HepG2 (cell line): Measurements from ENCODE around the gene ARRDC1. TPM values are rescaled to one million over a fixed set of nuclear protein-coding genes. Genes with fewer than 3 reads are reported as not detected.
A peak's percentile ranks its signal among the peaks of the same experiment; 100 is the strongest.

Source experiments
- ATAC-seq: fragments of 200-7000 bp; cut with Tn5 transposase; 3 replicates; pipeline ENCODE4 v1.9.1; 2020; ENCODE audit warnings: mild to moderate bottlenecking, moderate library complexity
- BruUV-seq: library from RNA; stranded (reverse); fragments of 400-500 nt; replicated peaks from 2 replicates; lab custom pipeline; 2021; lab: Mats Ljungman, UMichigan
- CTCF ChIA-PET: fragments of 300-600 bp; formaldehyde crosslinking; extraction: SDS; loops from one replicate; lab custom pipeline; 2021; ENCODE audit warnings: low total read pairs, inconsistent platforms, low intra/inter-chr PET ratio; lab: Yijun Ruan, JAX
- POLR2A ChIA-PET: fragments of 350-600 bp; sonication (Branson Sonifier 250); formaldehyde crosslinking; loops from one replicate; lab custom pipeline; 2020; ENCODE audit warnings: antibody characterized with exemption, inconsistent platforms; lab: Yijun Ruan, JAX
- DNase-seq: peaks from one replicate; pipeline ENCODE4 v3.0.0-alpha.2; 2015; ENCODE audit warnings: low spot score
- FAIRE-seq: peaks from 3 replicates; lab custom pipeline; 2011; peaks lifted over from hg19 to GRCh38; lab: Jason Lieb, UNC
- H2AFZ ChIP-seq: one replicate; pipeline ENCODE4 v1.6.1; 2011; ENCODE audit warnings: low read length, inconsistent platforms
- H3K27ac ChIP-seq: fragments of 300-600 bp; 3 replicates; pipeline ENCODE4 v1.8.0; 2011; ENCODE audit warnings: mixed run types, mild to moderate bottlenecking, mixed read lengths, low read length, inconsistent platforms; ENCODE audit not compliant: insufficient read depth; ENCODE audit errors: extremely low read length
- H3K27me3 ChIP-seq, 2 experiments: fragments of 200-600 bp in 1 of 2; 2 replicates in 1 of 2; 3 replicates in 1 of 2; pipeline versions ENCODE4 v1.6.0 to v1.8.0; 2011; ENCODE audit warnings: low read length in 2 of 2, mild to moderate bottlenecking in 2 of 2, moderate library complexity in 2 of 2, inconsistent platforms in 1 of 2; ENCODE audit not compliant: insufficient read depth in 2 of 2, control insufficient read depth in 1 of 2
- H3K36me3 ChIP-seq, 2 experiments: fragments of 200-600 bp in 1 of 2; replicated peaks in 1 of 2; 2 replicates in 1 of 2; 3 replicates in 1 of 2; pipeline versions ENCODE4 v1.5.1 to v1.8.0; 2011; ENCODE audit warnings: low read length in 2 of 2, inconsistent platforms in 1 of 2; ENCODE audit not compliant: insufficient read depth in 2 of 2, control insufficient read depth in 1 of 2
- H3K4me1 ChIP-seq: 2 replicates; pipeline ENCODE4 v1.5.1; 2012; ENCODE audit warnings: low read length, inconsistent platforms; ENCODE audit not compliant: insufficient read depth
- H3K4me2 ChIP-seq: 2 replicates; pipeline ENCODE4 v1.6.0; 2011; ENCODE audit warnings: low read depth, low read length, inconsistent platforms
- H3K4me3 ChIP-seq, 3 experiments: fragments of 200-600 bp in 1 of 3; sonication (generic), shearing (Covaris generic) in 1 of 3; replicated peaks in 1 of 3; 2 replicates each; pipeline ENCODE4 v1.5.1; 2011 to 2016; ENCODE audit warnings: low read length in 3 of 3, inconsistent platforms in 2 of 3, low read depth in 2 of 3, mild to moderate bottlenecking in 2 of 3, control low read depth in 1 of 3, mixed read lengths in 1 of 3; ENCODE audit not compliant: insufficient read depth in 1 of 3
- H3K79me2 ChIP-seq: one replicate; pipeline ENCODE4 v1.6.1; 2011; ENCODE audit warnings: low read length, inconsistent platforms; ENCODE audit not compliant: insufficient read depth
- H3K9ac ChIP-seq: 2 replicates; pipeline ENCODE4 v1.6.0; 2011; ENCODE audit warnings: mild to moderate bottlenecking, low read depth, low read length, inconsistent platforms; ENCODE audit not compliant: insufficient read depth
- H3K9me3 ChIP-seq: 2 replicates; pipeline ENCODE4 v1.5.1; 2012; ENCODE audit warnings: mild to moderate bottlenecking, low read length
- H4K20me1 ChIP-seq: 2 replicates; pipeline ENCODE4 v1.6.0; 2011; ENCODE audit warnings: inconsistent platforms, mild to moderate bottlenecking, low read length, moderate library complexity; ENCODE audit not compliant: insufficient read depth
- ZNF572 ChIP-seq: sonication (generic); formaldehyde crosslinking; IDR thresholded peaks from 2 replicates; pipeline ENCODE4 v1.5.1; 2020; ENCODE audit warnings: mild to moderate bottlenecking, missing genetic modification reagents
- WGBS: methylation state at CpG from one replicate; pipeline ENCODE4 v1.1.6; 2017; ENCODE audit warnings: low lambda C conversion rate; 5-methylcytosine and 5-hydroxymethylcytosine counted together
- in situ Hi-C: cut with HindIII; loops from 2 replicates; pipeline ENCODE4 v1.10.0; 2017; ENCODE audit warnings: low pct_unique_long_range_greater_than_20kb; ENCODE audit not compliant: extremely low pct_ligation_motif_present
- intact Hi-C: fragments of 100-400 bp; cut with micrococcal nuclease; formaldehyde crosslinking; loops from one replicate; pipeline ENCODE4 v1.10.0; 2022; ENCODE audit not compliant: unreplicated experiment
- polyA plus RNA-seq, 8 experiments: library from polyadenylated mRNA; depleted of rRNA in 3 of 8; stranded (reverse) in 7 of 8; unstranded in 1 of 8; fragments of >200 nt; fragmentation: Illumina TruSeq in 4 of 8; extraction: Trizol in 4 of 8; gene quantifications; 2 replicates each; pipeline versions ENCODE4 v1.2.1 to v1.2.3, GENCODE V29; 2011 to 2016; ENCODE audit warnings: low read depth in 4 of 8, missing spikeins in 1 of 8, mixed read lengths in 1 of 8; ENCODE audit not compliant: insufficient read depth in 1 of 8
- total RNA-seq, 5 experiments: library from RNA; depleted of rRNA; stranded (reverse); fragments of >200 nt; fragmentation: Illumina TruSeq; extraction: Trizol; gene quantifications; 2 replicates each; pipeline ENCODE4 v1.2.3, GENCODE V29; 2016; ENCODE audit warnings: low read depth in 1 of 5
- TF ChIP-seq, protein P1 (sequence below): IDR thresholded peaks from 2 replicates; pipeline ENCODE4 v1.6.1; 2012; ENCODE audit warnings: low read length, improper control_type of control experiment

ARRDC1 gene
- total and polyA plus RNA-seq, 2 of the 13 experiments (the other 11 are each of a cell fraction or from before 2014, with no cell fraction given), result 21.7 to 44.4 TPM

DNA sequence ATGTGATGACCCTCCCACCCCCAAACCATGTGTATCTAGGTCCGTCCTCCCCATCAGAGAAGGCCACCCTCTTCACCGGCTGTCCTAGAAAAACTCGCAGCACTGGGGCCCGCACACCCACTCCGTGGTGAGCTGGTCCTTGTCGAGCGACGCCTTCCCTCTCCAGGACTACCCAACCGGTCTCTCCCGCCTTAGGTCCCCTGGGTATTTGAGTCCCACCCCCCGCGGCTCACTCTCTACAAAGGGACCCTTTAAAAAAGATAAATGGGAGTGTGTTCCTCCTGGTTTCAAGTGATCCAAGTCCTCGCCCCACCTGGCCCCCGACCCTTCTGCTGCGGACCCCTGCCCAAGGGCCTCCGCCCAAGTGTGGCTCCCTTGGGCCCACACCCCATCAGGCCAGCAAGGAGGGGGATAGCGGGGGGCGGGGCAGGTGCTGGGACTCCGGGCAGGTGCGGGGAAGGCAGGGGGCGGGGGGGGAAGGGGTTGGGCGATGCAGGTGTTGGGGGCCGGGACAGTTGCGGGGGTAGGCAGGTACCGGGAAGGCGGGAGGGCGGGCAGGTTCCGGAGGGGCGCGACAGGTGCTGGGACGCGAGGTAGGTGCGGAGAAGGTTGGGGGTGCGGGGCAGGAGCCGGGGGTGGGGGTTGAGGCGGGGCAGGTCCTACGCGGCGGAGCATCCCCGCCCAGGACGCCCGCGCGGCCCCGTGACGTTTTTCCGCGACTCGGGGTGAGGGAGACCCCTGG lies 970 bp upstream of the ARRDC1 start:
- ChIA-PET POLR2A (interaction anchor here (1.0 to 1.6 kb wide), 6 partner anchors 14 to 150 kb away, joined by 4 to 25 read pairs (median 7); partner anchors contain the start of genes EHMT1, MRPL41 and ZMYND19), CTCF (no interaction called here)
- 0 out of 2 replicates have a peak, but pooled peaks have one; percentile 42 for TF ChIP-seq ZNF572 (CRISPR knock-in tag)
- TF ChIP-seq, protein P1, sequence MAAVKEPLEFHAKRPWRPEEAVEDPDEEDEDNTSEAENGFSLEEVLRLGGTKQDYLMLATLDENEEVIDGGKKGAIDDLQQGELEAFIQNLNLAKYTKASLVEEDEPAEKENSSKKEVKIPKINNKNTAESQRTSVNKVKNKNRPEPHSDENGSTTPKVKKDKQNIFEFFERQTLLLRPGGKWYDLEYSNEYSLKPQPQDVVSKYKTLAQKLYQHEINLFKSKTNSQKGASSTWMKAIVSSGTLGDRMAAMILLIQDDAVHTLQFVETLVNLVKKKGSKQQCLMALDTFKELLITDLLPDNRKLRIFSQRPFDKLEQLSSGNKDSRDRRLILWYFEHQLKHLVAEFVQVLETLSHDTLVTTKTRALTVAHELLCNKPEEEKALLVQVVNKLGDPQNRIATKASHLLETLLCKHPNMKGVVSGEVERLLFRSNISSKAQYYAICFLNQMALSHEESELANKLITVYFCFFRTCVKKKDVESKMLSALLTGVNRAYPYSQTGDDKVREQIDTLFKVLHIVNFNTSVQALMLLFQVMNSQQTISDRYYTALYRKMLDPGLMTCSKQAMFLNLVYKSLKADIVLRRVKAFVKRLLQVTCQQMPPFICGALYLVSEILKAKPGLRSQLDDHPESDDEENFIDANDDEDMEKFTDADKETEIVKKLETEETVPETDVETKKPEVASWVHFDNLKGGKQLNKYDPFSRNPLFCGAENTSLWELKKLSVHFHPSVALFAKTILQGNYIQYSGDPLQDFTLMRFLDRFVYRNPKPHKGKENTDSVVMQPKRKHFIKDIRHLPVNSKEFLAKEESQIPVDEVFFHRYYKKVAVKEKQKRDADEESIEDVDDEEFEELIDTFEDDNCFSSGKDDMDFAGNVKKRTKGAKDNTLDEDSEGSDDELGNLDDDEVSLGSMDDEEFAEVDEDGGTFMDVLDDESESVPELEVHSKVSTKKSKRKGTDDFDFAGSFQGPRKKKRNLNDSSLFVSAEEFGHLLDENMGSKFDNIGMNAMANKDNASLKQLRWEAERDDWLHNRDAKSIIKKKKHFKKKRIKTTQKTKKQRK, result no peak
- peak overlapping the region; percentile 69 for H3K4me2 ChIP-seq
- no peak for ATAC-seq
- H2AFZ ChIP-seq, result no peak overlapping the region
- in situ Hi-C loops, result no loop called here
- H3K36me3 ChIP-seq, result no peaks in the 10 kb centered on the region
- H3K4me1 ChIP-seq, result peaks cover 47% of the 10 kb centered on the region
- peak overlapping the region; percentile 16 to 63 (median 57); a peak in 4 of 6 replicates for H3K4me3 ChIP-seq
- 12% methylated on average over 29 of the region's 49 CpGs for WGBS
- no peak overlapping the region for H3K27ac ChIP-seq
- no peak for DNase-seq
- peaks cover 25% of the 10 kb centered on the region for H3K79me2 ChIP-seq
- H3K27me3 ChIP-seq, result peaks cover 1 to 10% of the 10 kb centered on the region in 2 experiments; a peak in 3 of 5 replicates
- 0 out of 2 replicates have a peak overlapping the region, but pooled peaks have one; percentile 8 for H3K9ac ChIP-seq
- H3K9me3 ChIP-seq, result no peaks in the 10 kb centered on the region
- FAIRE-seq, result no peak
- no TSS peak for BruUV-seq
- intact Hi-C loops, result loop anchor here (1.0 to 5.0 kb wide), 2 partner anchors 25 to 68 kb away; no protein-coding TSS in a partner anchor
- H4K20me1 ChIP-seq, result no peaks in the 10 kb centered on the region; the same call in 1 of the 2 replicates
